ENCODE results near the gene CDH22.
A peak's percentile ranks its signal among the peaks of the same experiment; 100 is the strongest.

CDH22 gene

GRCh38 chr20:46188866-46189541 is 119.3 kb downstream of the CDH22 start:
- DNase-seq, result no peak

DNA sequence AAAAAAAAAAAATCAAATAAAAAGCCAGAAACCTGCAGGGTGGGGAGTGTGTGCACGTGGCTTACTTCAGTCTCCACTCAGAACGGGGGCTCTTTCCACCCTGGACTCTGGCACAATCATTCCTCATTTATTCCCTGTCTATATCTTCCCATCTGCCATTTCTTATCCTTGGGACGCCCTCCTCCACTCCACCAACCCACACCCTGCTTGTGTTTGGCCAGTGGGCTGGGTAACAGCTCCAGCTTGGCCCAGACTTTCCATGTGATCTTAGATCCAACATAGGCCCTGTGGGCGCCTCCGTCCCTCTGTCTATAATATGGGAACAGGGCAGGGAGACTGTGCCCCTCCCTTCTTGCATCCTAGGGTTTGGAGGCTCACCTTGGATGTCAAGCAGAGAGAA is 122.1 kb downstream of the CDH22 start:
- DNase-seq, result no peak

DNA sequence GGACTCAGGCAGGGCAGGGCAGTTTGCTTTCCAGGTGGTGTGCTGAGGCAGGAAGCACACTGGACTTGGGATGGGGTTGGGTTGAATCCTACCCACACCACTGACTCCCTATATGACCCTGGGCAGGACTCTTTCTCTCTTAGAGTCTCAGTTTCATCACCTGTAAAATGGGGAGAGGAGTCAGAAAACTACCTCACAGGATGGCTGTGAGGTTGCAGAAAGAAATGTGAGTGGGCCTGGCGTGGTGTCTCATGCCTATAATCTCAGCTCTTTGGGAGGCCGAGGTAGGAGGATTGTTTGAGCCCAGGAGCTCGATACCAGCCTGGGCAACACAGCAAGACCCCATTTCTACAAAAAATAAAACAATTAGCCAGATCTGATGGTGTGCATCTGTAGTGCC is 122.9 kb downstream of the CDH22 start:
- DNase-seq, result no peak

DNA sequence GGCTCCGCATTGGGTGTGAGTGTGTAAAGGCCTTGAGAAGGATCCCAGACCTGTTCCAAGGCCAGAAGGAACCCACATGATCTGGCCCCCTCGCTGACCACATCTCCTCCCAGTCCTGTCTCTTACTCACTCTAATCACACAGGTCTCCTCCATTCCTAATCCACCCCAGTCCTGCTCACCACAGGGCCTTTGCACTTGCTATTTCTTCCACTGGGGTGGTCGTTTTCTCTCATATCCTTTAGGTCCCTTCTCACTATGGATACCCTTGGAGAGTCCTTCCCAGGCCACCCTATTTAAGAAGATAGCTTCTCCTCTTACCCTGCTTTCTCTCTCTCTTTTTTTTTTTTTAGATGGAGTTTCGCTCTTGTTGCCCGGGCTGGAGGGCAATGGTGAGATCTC is 124.5 kb downstream of the CDH22 start:
- no peak for DNase-seq

DNA sequence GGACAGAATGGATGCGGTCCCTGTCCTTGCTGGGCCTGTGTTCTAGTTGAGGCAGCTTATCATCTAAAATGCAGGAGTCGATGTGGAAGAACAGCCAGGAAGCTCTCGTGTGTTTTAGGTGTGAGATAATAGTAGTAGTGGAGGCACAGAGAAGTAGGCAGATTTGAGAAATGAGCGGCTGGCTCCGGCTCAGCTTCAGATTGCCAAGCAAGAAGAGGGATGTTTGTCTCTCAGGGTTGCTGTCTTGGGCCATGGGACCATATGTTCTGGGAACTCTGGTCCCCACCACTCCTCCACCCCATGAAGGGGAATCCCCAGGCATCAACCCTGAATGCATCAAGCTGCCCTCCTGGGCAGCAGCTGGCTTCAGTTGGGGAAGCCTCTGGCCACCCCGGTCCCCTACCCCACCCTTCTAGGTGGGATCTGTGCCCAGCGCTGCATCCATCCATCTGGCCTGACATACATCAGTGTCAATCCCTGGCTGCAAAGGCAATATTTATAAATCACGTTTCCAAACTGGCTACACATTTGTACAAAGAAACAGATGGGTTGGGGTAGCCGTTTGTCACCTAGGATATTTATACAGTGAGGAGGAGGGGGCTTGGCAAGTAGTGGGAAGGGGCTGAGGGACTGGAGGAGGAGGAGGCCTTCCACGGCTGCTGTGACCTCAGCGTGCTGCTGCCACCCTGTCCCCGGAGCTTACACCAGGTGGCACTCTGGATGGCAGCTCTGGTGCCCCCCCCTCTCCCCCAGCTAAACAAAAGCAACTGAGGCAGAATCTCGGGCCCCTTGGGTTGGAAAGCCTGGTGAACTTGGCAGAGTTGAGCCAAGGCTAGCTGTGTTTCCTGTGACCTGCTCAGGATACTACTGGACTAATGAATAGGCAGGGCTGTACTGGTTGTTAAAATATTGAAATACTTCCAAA is 125.8 kb downstream of the CDH22 start:
- no peak for DNase-seq

DNA sequence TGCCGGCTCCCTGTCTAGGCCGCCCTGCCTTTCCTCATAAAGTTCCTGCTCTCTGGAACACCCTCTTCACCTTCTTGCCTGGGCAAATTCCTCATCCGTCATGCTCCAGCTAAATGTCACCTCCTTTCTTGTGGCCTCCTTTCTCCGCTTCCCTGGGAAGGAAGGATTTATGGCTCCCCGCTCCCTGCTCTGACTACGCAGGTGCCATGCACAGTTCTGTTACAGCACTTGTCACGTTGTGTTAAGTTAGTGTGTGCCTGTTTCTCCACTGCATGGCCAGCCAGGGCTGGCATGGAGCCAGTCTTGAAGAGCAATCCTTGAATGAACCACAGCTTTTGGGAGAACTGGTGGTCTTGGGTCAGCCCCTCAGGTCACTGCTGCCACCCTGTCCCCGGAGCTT is 128.4 kb downstream of the CDH22 start:
- peak; percentile 68 for DNase-seq

- no peak for DNase-seq
Measured at GRCh38 chr20:46178891-46179290, 129.4 kb downstream of the CDH22 start.

DNA sequence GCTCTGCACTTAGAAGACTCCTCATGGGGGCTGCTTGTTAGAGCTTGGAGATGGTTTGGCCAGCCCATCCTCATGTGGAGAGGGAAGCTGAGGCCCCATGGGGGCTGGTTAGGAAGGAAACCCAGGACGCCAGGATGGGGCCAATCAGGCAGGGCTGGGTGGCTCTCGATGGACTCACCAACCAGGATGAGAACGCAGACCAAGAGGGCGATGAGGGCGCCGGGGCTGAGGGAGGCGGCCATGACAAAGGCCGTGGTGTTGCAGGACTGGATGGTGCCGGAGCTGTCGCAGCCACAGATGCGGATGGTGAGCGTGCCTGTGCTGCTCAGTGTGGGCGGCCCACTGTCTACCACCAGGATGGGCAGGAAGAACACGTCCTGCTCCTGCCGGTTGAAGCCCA is 130.5 kb downstream of the CDH22 start:
- no peak for DNase-seq

DNA sequence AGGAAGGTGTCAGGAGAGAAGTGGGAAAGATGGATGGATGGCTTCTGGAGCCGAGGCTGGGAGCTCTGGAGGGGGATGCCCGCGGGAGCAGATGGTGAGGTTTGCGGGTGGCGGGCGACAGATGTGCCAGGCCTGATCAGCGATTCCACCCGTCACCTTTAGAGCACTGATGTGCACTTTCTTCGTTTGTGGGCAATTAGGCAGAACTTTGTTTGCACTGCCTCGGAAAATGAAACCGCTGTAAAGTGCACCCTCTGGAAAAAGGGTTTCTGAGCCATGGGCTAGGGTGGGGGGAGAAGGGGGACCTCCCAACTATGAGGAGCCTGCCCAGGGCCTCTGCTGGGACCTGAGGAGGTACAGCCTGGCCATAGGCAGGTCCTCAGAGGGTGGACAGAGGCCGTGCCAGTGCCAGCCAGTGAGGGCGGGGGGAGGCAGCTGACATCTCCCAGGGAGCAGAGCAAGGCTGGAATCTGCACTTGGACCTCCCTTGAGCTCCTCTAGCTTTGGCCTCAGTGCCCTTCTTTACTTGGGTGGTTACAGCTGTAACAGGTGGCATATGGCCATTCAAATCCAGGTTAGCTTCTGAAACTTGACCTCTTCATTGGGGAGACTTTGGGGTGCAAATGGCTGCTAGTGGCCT is 131.4 kb downstream of the CDH22 start:
- peak; percentile 10 for DNase-seq

GRCh38 chr20:46175127-46175494 is 133.2 kb downstream of the CDH22 start:
- DNase-seq, result no peak

DNA sequence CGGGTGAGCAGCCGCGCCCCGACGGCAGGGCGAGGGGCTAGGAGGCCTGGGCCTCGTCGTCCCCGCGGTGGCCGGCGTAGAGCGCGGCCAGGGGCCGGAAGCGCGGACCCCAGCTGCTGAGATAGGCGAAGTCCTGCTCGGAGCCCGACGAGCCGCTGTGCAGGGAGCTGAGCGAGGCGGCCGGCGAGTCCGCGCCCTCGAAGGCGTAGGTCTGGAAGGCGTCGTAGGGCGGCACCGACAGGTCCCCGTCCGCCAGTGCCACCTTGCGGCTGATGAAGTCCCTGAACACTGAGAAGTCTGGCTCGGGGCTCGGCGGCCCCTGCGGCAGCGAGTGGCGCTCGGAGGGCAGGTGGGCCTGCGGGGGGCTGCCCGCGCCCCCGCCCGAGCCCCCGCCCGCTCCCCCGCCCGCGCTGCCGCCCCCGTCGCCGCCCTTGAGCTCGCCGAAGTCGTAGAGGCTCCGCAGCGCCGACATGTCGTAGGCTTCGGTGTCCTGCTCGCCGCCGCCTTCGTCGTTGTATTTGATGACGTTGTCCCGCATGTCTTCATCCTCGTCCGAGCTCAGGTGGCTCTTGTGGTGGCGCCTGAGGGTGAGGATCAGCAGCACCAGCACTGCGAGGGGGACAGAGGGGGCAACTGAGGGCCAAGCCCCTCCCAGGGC is 133.7 kb downstream of the CDH22 start:
- DNase-seq, result no peak

DNA sequence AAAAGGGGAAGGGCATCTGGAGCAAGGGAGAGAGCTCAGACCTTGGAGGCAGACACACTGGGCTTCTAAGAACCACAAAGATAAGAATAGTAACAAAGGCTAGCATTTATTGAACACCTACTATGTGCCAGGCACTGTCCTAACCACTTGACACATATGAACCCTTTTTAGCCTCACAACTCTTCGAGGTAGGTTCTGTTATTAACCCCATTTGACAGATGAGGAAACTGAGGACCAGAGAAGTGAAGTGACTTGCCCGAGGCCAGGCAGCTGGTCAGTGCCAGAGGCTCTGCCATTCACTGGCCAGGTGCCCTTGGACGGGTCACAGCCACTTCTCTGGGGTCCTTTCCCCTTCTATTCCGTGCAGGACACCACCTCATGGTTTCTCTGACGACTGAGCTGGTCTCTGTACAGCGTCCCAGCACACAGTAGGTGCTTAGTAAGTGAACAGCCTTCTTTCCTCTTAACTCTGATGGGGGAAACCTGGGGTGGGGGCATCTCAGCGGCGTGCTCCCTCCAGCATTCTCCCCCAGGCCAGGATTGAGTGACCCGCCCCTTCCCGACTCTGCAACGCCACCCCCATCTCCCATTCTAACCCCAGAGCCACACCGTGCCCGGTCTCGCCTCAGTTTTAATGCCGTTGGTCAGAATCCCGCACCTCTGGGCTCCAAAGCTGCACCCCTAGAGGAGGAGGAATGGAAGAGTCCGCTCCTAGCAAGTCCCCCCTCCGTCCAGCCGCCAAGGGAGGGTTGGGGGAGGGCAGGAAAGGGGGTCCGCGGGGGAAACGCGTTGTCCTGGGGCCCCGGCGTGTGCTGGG is 134.4 kb downstream of the CDH22 start:
- DNase-seq, result no peak

- no peak for DNase-seq
Measured at GRCh38 chr20:46172961-46173536, 135.2 kb downstream of the CDH22 start.

DNA sequence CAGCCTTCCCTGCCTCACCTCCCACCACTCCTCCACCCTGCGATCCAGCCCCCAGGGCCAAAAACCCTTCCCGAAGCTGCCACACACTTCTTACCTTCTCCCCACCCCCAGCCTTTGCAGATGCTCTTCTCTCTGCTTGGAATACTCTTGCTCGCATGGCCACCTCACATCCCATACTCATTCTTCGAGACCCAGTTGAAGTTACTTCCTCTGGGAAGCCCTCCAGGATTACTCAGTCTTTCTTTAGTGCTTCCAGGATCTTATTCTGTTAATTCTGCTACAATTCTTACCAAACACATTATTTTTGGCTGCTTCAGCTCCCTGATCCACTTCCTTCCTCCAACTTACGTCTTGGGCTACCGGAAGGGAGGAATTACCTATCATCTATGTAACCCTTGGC is 135.8 kb downstream of the CDH22 start:
- DNase-seq, result no peak

GRCh38 chr20:46171909-46172308 is 136.4 kb downstream of the CDH22 start:
- no peak for DNase-seq

DNA sequence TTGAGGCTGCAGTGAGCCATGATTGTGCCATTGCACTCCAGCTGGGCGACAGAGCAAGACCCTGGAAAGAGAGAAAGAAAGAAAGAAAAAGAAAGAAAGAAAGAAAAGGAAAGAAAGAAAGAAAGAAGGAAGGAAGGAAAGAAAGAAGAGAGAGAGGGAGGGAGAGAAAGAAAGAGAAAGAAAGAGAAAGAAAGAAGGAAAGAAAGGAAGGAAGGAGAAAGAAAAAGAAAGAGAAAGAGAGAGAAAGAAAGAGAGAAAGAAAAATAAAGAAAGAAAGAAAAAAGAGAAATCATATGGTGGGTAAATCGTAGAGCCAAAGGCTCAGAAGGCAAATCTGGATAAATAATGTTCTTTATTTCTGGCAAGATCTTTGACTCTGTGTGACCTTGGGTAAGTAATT is 136.8 kb downstream of the CDH22 start:
- DNase-seq, result no peak

GRCh38 chr20:46169245-46170171 is 138.8 kb downstream of the CDH22 start:
- DNase-seq, result no peak

DNA sequence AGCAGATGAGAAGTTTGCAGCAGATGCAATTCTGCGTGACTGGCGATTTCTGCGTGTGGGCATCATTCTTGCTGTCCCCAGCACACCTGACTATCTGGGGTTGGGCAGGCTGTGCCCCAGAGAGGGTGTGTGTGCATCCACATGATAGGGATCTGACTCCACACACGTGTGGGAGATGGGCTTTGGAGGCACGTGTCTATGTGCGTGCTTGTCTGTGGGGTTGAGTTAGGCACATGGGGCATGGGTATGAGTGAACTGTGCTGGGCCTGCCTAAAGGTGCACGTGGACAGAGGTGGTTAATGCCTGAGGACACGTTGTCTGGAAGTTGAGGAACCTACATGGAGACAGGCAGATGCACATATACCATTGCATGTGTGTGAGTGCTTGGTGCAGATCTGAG is 139.9 kb downstream of the CDH22 start:
- DNase-seq, result no peak

DNA sequence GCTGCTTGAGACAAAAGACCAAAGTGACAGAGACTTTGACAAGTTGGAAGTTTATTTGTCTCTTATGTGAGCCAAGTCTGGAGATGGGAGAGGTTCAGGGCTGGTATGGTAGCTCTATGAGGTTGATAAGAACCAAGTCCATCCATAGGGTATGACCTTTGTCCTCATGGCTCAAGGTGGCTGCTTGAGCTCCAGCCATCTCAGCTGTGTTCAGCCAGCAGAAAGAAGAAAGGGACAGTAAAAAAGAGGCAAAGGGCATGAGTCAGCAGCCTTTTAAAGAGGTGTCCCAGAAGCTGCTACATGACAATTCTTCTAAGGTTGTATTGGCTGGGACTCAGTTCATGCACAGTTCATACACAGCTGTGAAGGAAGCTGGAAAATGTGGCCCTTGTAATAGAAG is 141.2 kb downstream of the CDH22 start:
- DNase-seq, result no peak

- DNase-seq, result no peak
Measured at GRCh38 chr20:46164254-46164653, 144.0 kb downstream of the CDH22 start.

DNA sequence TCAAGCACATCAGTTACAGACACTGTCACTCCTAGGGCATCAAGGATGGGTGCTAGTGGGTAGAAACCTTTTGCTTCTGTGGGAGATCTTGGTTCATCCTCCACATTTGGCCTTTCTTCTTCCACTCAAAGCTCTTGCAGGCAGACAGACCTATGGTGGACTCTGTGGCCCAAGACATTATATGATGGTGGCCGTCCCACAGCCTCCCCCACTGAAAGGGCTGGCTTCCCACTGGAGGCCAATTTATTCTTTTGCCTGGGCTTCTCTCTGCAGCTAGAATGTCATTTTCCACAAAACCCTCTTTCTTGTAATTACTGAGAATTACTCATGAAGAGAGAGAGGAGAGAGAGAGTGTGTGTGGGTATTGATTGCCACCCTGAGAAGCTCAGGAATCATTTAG is 146.4 kb downstream of the CDH22 start:
- DNase-seq, result no peak

Data from NCI-H187 treated with DMSO at 0.1 percent for 48 hours (cell line).